Dedifferentiated amniotic fluid mesenchymal stem cell (primary cell): Measurements from ENCODE around the gene NUP153.

Source experiments
- DNase-seq: peaks from one replicate; pipeline ENCODE4 v3.0.0-alpha.2; 2016; ENCODE audit errors: extremely low spot score

Gene NUP153

DNA sequence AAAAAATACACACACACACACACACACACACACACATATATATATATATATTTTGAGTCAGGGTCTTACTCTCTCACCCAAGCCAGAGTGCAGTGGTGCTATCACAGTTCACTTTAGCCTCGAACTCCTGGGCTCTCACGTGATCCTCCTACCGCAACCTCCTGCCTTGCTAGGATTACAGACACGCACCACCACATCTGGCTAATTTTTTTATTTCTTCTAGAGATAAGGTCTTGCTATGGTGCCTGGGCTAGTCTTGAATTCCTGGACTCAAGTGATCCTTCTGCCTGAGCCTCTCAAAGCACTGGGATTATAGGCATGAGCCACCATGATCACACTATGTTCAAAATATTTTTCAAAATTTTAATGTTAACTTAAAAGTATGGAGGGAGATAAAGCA lies 43.5 kb downstream of the NUP153 start:
- DNase-seq: no peak

DNA sequence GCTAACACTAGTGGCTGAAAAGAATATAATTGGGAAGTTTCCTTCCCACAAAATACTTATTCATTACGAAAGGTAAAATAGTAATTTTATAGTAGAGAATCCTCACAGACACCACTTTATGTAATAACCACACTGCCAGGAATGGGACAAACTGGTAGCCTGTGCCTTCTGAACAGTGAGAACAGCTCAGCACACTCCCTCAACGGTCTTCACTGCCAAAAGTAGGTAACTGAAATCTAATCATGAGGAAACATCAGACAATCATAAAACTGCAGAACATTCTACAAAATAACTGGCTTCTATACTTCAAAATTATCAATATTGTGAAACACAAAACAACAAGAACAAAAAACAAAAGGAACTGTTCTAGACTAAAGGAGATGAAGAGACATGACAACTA lies 44.1 kb downstream of the NUP153 start:
- no peak for DNase-seq

DNA sequence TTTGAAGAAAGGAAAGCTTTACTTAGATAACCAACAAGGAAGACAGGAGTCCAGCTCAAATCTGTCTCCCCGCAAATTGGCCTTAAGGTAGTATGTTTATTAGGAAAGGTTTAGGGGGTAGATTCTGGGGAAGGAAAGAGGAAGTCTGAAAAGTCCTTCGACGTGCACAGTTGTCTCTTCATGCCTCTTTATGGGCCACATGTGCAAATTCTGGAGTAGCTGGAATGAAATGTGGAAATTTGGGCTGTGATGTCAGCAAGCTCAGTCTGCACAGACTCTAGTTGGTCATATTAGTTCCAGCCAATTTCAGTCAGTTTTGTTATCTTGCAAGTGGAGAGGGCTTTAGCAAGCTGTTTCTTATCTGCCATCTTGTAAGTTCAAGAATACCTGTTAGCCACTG lies 50.1 kb downstream of the NUP153 start:
- no peak for DNase-seq

DNA sequence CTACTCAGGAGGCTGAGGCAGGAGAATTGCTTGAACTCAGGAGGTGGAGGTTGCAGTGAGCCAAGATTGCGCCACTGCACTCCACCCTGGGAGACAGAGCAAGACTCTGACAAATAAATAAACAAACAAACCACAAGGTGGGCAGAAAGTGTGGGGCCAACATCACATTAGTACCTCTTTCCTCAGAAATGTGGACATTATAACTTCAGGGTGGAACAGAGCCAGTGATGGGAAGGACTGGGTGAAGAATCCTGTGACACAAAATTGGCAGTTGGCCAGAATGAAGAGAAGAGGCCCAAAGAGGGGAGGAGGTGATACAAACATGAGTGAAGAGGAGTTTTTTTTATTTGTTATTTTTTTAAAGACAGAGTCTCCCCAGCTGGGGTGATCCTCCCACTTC lies 50.6 kb downstream of the NUP153 start:
- DNase-seq: no peak

DNA sequence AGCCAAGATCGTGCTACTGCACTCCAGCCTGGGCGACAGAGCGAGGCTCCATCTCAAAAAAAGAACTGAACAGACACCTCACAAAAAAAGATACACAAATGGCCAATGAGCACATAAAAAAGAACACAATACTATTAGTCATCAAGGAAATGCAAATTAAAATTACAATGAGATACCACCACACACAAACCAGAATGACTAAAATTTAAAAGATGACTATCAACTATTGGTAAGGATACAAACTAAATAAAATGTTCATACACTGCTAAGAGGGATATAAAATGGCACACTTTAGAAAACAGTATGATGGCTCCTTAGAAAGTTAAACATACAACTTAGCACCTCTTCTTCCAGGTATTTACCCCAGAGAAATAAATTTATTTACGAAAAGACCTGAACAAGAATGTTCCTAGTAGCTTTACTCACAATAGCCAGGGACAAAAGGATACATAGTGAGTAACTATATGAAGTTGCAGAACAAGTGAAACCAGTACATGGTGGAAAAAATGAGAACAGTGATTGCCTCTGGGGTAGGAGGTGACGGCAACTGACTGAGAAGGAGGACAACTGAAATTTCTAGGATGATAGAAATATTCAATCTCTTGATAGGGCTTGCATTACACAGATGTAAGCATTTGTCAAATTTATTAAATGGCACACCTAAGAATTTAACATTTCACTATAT lies 53.4 kb downstream of the NUP153 start:
- no peak for DNase-seq

DNA sequence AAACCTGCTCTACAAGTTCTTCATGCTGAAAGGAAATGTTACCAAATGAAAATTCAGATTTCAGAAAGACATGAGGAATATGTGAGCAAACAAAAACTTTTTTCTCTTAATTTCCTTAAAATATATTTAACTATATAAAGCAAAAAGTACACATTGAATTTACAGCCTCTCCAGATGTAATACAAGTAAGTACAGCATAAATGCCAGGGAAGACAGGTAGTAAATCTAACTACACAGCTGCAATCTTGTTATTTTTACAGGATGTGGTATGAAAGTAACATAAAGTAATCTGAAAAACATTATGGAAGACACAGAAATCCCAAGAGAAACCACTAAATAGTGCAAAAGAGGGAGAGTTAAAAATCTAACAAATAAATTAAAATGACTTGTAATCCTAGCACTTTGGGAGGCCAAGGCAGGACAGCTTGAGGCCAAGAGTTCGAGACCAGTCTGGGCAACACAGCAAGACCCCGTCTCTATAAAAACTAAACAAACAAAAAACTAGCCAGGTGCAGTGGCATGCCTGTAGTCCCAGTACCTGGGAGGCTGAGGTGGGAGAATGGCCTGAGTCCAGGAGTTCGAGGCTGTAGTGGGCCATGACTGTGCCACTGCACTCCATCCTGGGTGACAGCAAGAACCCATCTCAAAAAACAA lies 55.9 kb downstream of the NUP153 start:
- no peak for DNase-seq

DNA sequence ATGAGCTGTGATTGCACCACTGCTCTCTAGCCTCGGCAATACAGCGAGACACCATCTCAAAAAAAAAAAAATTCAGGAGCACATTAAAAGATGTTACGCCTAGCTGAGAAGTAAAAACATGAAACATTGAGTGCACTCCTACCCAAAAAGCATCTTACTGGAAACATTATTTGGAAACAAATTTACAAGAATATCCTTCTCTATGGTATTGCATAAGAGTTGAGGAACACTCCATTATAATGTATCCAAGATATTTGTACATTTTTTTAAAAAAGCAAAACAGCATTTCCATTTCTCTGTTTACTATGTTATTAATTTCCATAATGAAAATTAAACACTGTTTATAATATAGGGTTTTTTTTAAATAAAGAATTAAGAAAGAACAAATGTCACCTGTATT lies 58.0 kb downstream of the NUP153 start:
- DNase-seq: no peak

DNA sequence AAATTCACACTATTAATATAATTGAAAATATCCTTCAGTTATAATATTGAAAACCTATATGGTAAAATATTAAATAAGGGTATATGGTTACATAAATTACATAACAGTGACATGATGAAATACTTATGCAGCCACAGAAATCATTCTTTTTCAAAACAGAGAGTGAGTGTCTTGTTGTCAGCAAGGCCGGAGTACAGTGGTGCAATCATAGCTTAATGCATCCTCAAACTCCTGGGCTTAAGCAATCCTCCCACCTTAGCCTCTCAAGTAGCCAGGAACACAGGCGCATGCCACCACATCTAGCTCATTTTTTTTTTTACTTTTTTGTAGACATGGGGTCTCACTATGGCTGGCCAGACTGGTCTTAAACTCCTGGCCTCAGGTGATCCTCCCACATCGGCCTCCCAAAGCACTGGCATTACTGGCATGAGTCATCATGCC lies 66.2 kb downstream of the NUP153 start:
- DNase-seq: no peak

DNA sequence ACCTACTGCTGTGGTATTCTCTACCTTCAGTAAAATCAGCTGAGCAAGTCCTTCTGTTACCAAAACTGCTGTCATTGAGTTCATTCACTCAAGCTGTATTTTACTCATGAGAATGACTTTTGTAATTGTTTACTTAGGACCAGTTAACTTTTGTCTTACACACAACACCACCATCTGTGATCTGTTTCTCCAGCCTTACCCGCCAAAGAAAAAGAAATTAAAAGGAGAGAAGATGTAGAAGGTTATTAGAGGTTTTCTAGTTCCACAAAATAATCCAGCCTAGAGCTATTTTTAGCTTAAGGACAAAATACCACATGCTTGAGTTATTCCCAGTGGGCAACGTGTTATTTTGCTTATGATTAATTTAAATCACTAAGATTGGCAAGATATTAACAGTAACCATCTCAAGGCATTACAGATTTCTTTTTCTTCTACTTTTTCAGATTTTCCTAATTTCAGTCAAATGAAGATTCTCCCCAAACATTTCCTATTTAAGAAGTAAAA lies 68.5 kb downstream of the NUP153 start:
- no peak for DNase-seq

DNA sequence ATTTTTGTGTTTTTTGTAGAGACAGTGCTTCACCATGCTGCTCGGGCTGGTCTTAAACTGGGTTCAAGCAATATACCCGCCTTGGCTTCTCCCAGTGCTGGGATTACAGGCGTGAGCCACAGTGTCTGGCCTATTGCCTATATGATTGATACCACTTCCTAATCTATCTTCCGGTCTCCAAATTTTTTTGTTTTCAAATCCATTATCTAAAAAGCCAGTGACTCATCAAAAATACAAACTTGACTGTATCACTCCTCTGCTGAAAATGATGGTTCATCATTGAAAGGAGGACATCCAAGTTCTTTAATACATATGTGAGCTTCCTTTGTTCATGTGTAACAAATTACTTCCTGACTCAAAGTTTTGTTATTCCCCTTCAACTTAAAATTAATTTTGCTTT lies 71.2 kb downstream of the NUP153 start:
- no peak for DNase-seq

DNA sequence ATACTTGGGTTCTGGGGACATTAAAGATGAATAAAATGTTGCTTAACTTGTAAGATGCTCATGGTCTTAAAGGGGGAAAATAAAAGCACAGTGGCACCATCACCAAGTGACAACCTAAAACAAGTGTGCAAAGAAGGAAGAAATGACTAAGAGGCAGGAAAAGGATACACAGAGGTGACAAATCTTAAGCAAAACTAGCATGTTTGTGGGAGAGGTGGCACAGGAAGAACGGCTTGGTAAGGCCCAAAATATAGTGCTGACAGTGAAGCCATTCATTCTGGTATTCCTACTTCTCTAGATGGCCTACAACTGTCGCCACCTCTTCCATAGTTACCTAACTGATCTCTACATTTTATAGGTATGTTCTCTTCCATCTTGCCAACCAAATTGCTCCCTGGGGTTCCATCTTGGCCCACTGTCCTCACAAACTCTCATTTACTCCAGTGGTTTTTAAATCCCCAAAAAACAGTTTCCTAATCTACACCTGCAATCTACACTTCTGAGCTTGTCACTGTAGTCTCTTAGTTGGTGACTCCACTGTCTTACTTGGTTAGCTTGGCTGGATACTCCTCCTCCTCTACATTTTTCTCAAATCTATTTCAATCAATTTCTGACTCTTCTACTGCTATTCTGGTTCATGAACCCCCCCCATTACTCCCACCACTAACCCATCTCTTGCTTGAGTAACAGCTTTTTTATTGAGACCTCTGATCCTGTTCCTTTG lies 73.1 kb downstream of the NUP153 start:
- DNase-seq: no peak

DNA sequence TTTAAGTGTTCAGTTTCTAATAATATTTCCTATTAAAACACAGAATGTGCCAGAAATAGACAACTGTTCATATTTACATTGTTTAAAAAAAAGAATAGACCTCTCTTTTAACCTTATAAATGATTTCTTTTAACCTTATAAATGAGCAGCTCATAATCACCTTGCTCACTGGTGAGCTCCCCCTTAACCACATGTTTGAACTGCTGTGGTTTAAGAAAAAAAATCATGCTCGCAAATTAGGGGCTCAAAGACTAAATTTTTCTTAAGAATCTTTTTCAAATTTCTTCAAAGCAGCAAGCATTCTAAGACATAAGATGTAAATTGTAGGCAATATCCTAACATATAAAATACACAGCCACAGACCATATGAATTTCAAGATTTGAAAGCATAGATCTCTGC lies 73.8 kb downstream of the NUP153 start:
- DNase-seq: no peak

DNA sequence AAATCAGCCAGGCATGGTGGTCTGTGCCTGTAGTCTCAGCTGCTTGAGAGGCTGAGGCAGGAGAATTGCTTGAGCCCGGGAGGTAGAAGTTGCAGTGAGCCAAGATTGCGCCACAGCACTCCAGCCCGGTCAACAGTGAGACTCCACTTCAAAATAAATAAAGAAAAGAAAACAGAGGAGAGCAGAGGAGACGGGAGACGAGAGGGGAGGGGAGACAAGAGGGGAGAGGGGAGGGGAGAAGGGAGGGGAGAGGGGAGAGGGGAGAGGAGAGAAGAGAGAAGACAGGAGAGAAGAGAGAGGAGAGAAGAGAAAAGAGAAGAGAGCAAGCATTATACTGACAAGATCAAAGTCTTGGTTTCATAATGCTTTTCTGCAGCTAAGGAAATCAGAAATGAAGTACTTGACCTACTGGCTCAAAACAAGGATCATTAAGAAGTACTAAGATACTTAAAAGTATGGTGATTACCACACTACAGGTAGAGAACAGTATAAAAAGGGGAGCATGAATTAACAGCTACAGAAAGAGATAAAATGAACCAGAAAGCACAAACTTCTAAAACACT lies 76.1 kb downstream of the NUP153 start:
- DNase-seq: no peak

DNA sequence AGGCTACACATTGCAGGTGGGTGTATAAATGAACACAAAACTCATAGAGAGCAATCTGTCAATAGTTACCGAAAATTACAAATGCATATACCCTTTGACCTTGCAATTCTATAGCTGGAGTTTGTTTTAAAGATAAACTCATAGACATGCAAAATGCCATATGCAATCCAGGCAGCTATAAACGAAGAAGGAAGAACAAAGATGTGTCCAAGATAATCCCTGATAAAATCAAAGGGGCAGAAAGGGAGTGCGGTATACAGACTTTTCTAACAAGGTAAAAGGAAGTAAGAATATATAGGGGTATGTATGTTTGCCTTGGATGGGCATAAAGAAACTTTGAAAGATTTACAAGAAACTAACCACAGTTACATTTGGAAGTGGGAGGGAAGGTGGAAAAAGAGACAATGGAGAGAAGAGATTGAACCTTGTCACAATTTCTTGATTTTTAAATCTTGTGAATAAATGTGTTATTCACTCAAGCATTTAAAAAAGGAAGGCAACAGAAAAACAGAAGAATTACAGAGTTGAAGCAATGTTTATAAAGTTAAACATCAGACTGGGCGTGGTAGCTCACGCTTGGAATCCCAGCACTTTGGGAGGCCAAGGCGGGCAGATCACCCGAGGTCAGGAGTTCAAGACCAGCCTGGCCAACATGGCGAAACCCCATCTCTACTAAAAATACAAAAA lies 76.8 kb downstream of the NUP153 start:
- DNase-seq: no peak

DNA sequence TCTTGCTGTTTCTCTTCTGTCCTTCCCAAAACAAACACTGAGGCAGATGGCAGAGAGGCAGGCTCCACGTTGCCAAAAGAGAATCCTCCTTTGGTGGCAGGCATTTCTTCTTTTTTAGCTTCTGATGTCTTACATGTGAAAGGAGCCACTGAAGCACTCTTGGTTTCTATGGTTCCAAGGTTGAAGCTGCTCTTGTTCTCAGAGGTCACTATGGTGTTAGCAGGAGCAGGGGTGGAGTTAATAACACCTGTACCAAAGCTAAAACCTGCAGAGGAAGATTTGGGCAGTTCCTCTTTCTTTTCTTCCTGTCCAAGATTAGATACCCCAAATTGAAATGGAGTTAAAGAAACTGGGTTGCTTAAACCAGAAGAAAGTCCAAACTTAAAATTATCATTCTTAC lies 77.9 kb downstream of the NUP153 start:
- DNase-seq: no peak

DNA sequence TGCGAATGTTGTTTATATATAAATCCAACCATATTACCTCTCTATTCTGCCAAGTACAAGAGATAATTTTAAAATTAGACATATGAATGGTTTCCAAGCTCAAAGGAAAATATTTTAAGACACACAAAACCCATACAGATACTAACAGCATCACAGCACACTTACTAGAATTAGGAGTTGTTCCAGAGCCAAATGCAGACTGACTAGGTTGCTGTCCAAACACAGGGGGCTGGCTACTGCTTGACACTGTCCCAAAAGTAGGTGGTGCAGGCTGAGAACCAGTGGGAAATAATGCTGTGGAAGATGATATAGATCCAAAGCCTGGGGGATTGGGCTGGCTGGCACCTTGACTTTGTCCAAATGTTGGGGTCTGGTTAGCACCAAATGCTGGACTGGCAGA lies 82.3 kb downstream of the NUP153 start:
- no peak for DNase-seq

DNA sequence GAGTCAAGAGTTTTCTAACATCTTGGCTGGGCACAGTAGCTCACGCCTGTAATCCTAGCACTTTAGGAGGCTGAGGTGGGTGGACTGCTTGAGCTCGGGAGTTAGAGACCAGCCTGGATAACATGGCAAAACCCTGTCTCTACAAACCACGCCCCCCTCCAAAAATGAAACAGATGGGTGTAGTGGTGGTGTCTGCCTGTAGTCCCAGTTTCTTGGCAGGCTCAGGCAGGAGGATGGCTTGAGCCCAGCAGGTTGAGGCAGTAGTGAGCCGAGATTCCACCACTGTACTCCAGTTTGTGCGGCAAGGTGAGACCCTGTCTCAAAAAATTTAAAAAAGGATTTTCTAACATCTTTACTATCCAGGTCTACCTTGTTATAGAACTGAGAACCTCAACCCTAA lies 84.6 kb downstream of the NUP153 start:
- no peak for DNase-seq

DNA sequence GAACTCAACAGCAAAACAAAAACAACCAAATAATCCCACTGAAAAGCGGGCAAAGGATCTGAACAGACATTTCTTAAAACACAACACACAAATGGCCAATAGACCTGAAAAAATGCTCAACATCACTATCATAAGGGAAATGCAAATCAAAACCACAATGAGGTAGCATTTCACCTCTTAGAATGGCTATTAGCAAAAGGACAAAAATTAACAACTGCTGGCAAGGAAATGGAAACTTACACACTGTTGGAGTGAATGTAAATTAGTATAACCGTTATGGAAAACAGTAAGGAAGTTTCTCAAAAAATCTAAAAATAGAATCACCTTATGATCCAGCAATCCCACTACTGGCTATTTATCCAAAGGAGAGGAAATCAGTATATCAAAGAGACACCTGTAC lies 85.7 kb downstream of the NUP153 start:
- no peak for DNase-seq

DNA sequence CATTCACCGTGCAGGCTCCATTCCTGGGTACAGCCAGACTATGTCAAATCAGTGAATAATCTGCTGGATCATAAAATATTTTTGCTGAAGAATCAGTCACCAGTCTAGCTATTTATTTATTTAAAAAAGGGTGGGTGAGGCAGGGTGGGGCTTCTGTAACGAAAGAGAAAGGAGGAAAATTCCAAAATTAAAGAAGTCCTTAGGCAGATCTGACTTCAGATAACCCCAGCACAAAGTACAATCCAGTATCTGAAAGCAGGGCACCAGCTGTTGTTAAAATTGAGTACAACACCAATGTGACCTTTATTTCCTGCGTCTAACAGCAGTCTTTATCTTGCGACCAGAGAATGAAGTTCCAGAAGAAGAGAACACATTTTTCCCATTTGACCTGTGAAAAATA lies 90.9 kb downstream of the NUP153 start:
- no peak for DNase-seq

DNA sequence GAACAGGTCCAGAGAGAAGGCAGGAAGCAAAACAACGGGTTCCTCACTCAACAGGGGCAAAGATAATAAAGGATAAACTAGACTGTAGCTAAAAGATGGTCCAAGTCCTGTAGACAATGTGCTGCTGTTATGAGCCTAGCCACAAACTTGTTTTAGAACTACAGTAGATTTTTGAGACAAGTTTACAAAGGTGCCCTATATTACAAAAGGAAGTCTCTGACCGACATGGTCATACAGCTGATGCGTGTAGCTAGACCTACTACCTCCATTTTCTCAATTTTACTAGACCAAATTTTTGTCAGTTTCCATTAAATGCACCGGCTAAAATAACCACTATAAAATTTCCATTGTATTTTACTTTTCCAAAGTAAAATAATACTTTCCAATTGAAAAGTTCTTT lies 94.7 kb downstream of the NUP153 start:
- DNase-seq: no peak

DNA sequence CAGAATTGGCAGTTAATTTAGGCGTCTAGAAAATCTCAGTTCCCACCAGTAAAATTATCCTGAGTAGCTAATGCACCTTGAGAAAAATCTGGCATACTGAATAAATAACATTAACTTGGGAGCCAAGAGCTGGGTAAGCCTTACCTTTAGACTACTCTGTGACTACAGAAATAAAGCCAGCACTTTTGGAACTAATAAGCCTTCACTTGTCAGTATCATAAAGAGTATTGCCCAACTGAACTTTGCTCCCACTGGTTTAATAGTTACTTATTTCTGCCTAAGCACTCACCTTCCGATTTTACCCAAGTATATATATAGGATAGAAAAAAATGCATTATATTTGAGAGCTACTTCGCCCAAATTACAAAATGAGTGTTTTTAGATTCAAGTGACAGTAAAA lies 95.9 kb downstream of the NUP153 start:
- no peak for DNase-seq

DNA sequence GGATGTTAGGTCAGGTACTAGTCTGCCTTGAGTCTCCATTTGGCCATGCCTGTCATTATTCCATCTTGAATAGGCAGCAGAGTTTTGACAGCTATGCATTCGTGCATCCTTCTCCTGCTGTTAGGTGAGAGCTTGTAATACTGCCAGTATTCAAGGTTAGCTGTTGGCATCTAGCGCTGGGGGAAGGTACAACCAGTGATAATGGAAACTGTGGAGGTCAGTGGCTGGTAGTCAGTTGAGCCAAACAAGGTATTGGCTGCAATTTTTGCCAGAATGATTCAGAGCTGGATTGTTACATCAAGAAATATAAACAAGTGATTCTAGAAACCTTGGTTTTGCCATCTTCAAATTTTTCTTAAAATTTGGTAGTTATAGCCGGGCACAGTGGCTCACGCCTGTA lies 100.1 kb downstream of the NUP153 start:
- DNase-seq: no peak
